Embryonic facial prominence (tissue), 1 donor: ENCODE results near the gene CALM1.

Experiments used
- DNase-seq: peaks from one replicate; pipeline ENCODE4 v3.0.0-alpha.2; 2016; ENCODE audit errors: extremely low spot score

CALM1 gene

GRCh38 chr14:90409209-90409730 lies 12.4 kb downstream of the CALM1 start:
- no peak for DNase-seq

GRCh38 chr14:90412058-90412457 lies 15.2 kb downstream of the CALM1 start:
- DNase-seq = no peak

GRCh38 chr14:90416720-90417119 lies 19.9 kb downstream of the CALM1 start:
- no peak for DNase-seq

GRCh38 chr14:90418053-90418452 lies 21.2 kb downstream of the CALM1 start:
- DNase-seq = no peak

GRCh38 chr14:90419200-90419599 lies 22.4 kb downstream of the CALM1 start:
- peak; percentile 48 for DNase-seq

GRCh38 chr14:90421001-90421631 lies 24.3 kb downstream of the CALM1 start:
- DNase-seq = no peak

- no peak for DNase-seq
These were observed 24.8 kb downstream of the CALM1 start for GRCh38 chr14:90421632-90422020.

- no peak for DNase-seq
These were observed 26.3 kb downstream of the CALM1 start for GRCh38 chr14:90423166-90423565.

GRCh38 chr14:90424075-90424474 lies 27.2 kb downstream of the CALM1 start:
- no peak for DNase-seq

- DNase-seq = peak; percentile 75
These were observed 28.0 kb downstream of the CALM1 start for GRCh38 chr14:90424686-90425372.

- no peak for DNase-seq
These were observed 28.6 kb downstream of the CALM1 start for GRCh38 chr14:90425373-90425879.

GRCh38 chr14:90426031-90426540 lies 29.3 kb downstream of the CALM1 start:
- DNase-seq = no peak

GRCh38 chr14:90426663-90427062 lies 29.8 kb downstream of the CALM1 start:
- DNase-seq = no peak

GRCh38 chr14:90427848-90428426 lies 31.1 kb downstream of the CALM1 start:
- no peak for DNase-seq

- no peak for DNase-seq
These were observed 31.8 kb downstream of the CALM1 start for GRCh38 chr14:90428676-90429075.

- no peak for DNase-seq
These were observed 32.4 kb downstream of the CALM1 start for GRCh38 chr14:90429236-90429635.

- DNase-seq = no peak
These were observed 32.9 kb downstream of the CALM1 start for GRCh38 chr14:90429754-90430153.

- no peak for DNase-seq
These were observed 37.7 kb downstream of the CALM1 start for GRCh38 chr14:90434370-90435020.

GRCh38 chr14:90438841-90439240 lies 42.0 kb downstream of the CALM1 start:
- DNase-seq = no peak

- no peak for DNase-seq
These were observed 43.2 kb downstream of the CALM1 start for GRCh38 chr14:90440021-90440451.

- DNase-seq = no peak
These were observed 43.8 kb downstream of the CALM1 start for GRCh38 chr14:90440592-90440991.

- DNase-seq = no peak
These were observed 45.6 kb downstream of the CALM1 start for GRCh38 chr14:90442388-90442787.
